ENCODE data around the gene TMEM131. TPM values are rescaled to one million over a fixed set of nuclear protein-coding genes. Genes with fewer than 3 reads are reported as not detected.

Gene TMEM131
- total RNA-seq, 1 donor from 2014 or later = 58.8 TPM

- TF ChIP-seq CTCF (IDR thresholded peaks at IDR 0.05; ENCODE audit: unreplicated experiment) = no peak
- Mint-ChIP-seq H3K27me3 (no peaks in the 10 kb centered on the region), H3K4me1 (ENCODE audit: low read depth) (peaks cover 24% of the 10 kb centered on the region), H3K9me3 (ENCODE audit: low read depth) (no peaks in the 10 kb centered on the region), H3K36me3 (ENCODE audit: insufficient read depth) (peaks cover 21% of the 10 kb centered on the region), H3K27ac (no peak overlapping the region), H3K4me3 (ENCODE audit: low read depth) (no peak overlapping the region)
- no peak for DNase-seq (ENCODE audit: low spot score, unreplicated experiment)
Measured at GRCh38 chr2:97754690-97755346, 240.9 kb downstream of the TMEM131 start.

GRCh38 chr2:97752342-97753334 is 243.1 kb downstream of the TMEM131 start:
- DNase-seq (ENCODE audit: low spot score, unreplicated experiment) = no peak
- H3K9me3 Mint-ChIP-seq (ENCODE audit: low read depth) = no peaks in the 10 kb centered on the region
- no peak overlapping the region for H3K4me3 Mint-ChIP-seq (ENCODE audit: low read depth)
- peaks cover 13% of the 10 kb centered on the region for H3K4me1 Mint-ChIP-seq (ENCODE audit: low read depth)
- no peak overlapping the region for H3K27ac Mint-ChIP-seq
- peaks cover 19% of the 10 kb centered on the region for H3K36me3 Mint-ChIP-seq (ENCODE audit: insufficient read depth)
- TF ChIP-seq CTCF (IDR thresholded peaks at IDR 0.05; ENCODE audit: unreplicated experiment) = no peak
- no peaks in the 10 kb centered on the region for H3K27me3 Mint-ChIP-seq

GRCh38 chr2:97751752-97752151 is 244.0 kb downstream of the TMEM131 start:
- H3K9me3 Mint-ChIP-seq (ENCODE audit: low read depth) = no peaks in the 10 kb centered on the region
- peaks cover 14% of the 10 kb centered on the region for H3K36me3 Mint-ChIP-seq (ENCODE audit: insufficient read depth)
- no peak for TF ChIP-seq CTCF (IDR thresholded peaks at IDR 0.05; ENCODE audit: unreplicated experiment)
- H3K4me3 Mint-ChIP-seq (ENCODE audit: low read depth) = no peak overlapping the region
- DNase-seq (ENCODE audit: low spot score, unreplicated experiment) = no peak
- H3K27me3 Mint-ChIP-seq = no peaks in the 10 kb centered on the region
- peaks cover 14% of the 10 kb centered on the region for H3K4me1 Mint-ChIP-seq (ENCODE audit: low read depth)
- H3K27ac Mint-ChIP-seq = peak overlapping the region; percentile 34

- Mint-ChIP-seq H3K27me3 (no peaks in the 10 kb centered on the region), H3K4me1 (ENCODE audit: low read depth) (peaks cover 19% of the 10 kb centered on the region), H3K36me3 (ENCODE audit: insufficient read depth) (peaks cover 11% of the 10 kb centered on the region), H3K9me3 (ENCODE audit: low read depth) (no peaks in the 10 kb centered on the region), H3K4me3 (ENCODE audit: low read depth) (no peak overlapping the region), H3K27ac (no peak overlapping the region)
- no peak for TF ChIP-seq CTCF (IDR thresholded peaks at IDR 0.05; ENCODE audit: unreplicated experiment)
- no peak for DNase-seq (ENCODE audit: low spot score, unreplicated experiment)
Measured at GRCh38 chr2:97750017-97750416, 245.7 kb downstream of the TMEM131 start.

GRCh38 chr2:97749581-97749980 is 246.2 kb downstream of the TMEM131 start:
- no peak overlapping the region for H3K4me3 Mint-ChIP-seq (ENCODE audit: low read depth)
- no peak for DNase-seq (ENCODE audit: low spot score, unreplicated experiment)
- TF ChIP-seq CTCF (IDR thresholded peaks at IDR 0.05; ENCODE audit: unreplicated experiment) = no peak
- peak overlapping the region; percentile 18 for H3K27ac Mint-ChIP-seq
- no peaks in the 10 kb centered on the region for H3K27me3 Mint-ChIP-seq
- peaks cover 19% of the 10 kb centered on the region for H3K4me1 Mint-ChIP-seq (ENCODE audit: low read depth)
- H3K36me3 Mint-ChIP-seq (ENCODE audit: insufficient read depth) = peaks cover 9% of the 10 kb centered on the region
- no peaks in the 10 kb centered on the region for H3K9me3 Mint-ChIP-seq (ENCODE audit: low read depth)
